Skin epidermis (tissue), 12 donors: ENCODE data around the gene TAGAP.

Experiments used
- H3K27ac ChIP-seq, 21 experiments: fragments of 200-600 bp; sonication (generic) in 11 of 21; one replicate each; pipeline ENCODE4 v1.5.0; 2020; ENCODE audit warnings: mild to moderate bottlenecking in 3 of 21, inconsistent platforms in 2 of 21, moderate library complexity in 2 of 21
- H3K4me3 ChIP-seq, 7 experiments: fragments of 200-600 bp; sonication (generic) in 2 of 7; one replicate each; pipeline ENCODE4 v1.5.0; 2020; ENCODE audit warnings: inconsistent platforms in 2 of 7, mild to moderate bottlenecking in 2 of 7, moderate library complexity in 1 of 7

Gene TAGAP

GRCh38 chr6:159074120-159074684, 29.4 kb upstream of the TAGAP start:
- Histone ChIP-seq H3K4me3 (no peak overlapping the region), H3K27ac (no peak overlapping the region)

GRCh38 chr6:159071843-159072769, 27.3 kb upstream of the TAGAP start:
- H3K4me3 ChIP-seq: no peak overlapping the region

GRCh38 chr6:159068904-159069578, 24.2 kb upstream of the TAGAP start:
- H3K27ac ChIP-seq: no peak overlapping the region
- H3K4me3 ChIP-seq: no peak overlapping the region

More at GRCh38 chr6:159071843-159072769, 27.3 kb upstream of the TAGAP start:
- H3K27ac ChIP-seq: no peak overlapping the region

GRCh38 chr6:159067334-159067733, 22.5 kb upstream of the TAGAP start:
- Histone ChIP-seq H3K4me3 (no peak overlapping the region), H3K27ac (no peak overlapping the region)

- no peak overlapping the region for H3K4me3 ChIP-seq
- peak overlapping the region in 1 of 21 experiments; percentile 87 for H3K27ac ChIP-seq
Observed at GRCh38 chr6:159066483-159066882, 21.7 kb upstream of the TAGAP start.

- peak overlapping the region in 3 of 21 experiments; percentile 6 to 87 (median 17) for H3K27ac ChIP-seq
Observed at GRCh38 chr6:159065759-159066329, 21.1 kb upstream of the TAGAP start.

GRCh38 chr6:159065091-159065490, 20.3 kb upstream of the TAGAP start:
- Histone ChIP-seq H3K4me3 (no peak overlapping the region), H3K27ac (peak overlapping the region in 4 of 21 experiments; percentile 27 to 87 (median 82))

More at GRCh38 chr6:159065759-159066329, 21.1 kb upstream of the TAGAP start:
- H3K4me3 ChIP-seq: no peak overlapping the region

- Histone ChIP-seq H3K27ac (peak overlapping the region in 4 of 21 experiments; percentile 27 to 87 (median 82)), H3K4me3 (no peak overlapping the region)
Observed at GRCh38 chr6:159064477-159064876, 19.7 kb upstream of the TAGAP start.

- Histone ChIP-seq H3K27ac (peak overlapping the region in 16 of 21 experiments; percentile 15 to 87 (median 66)), H3K4me3 (no peak overlapping the region)
Observed at GRCh38 chr6:159063549-159063948, 18.8 kb upstream of the TAGAP start.

GRCh38 chr6:159062976-159063375, 18.2 kb upstream of the TAGAP start:
- no peak overlapping the region for H3K4me3 ChIP-seq
- H3K27ac ChIP-seq: peak overlapping the region in 16 of 21 experiments; percentile 15 to 87 (median 67)

GRCh38 chr6:159062564-159062945, 17.8 kb upstream of the TAGAP start:
- Histone ChIP-seq H3K27ac (peak overlapping the region in 15 of 21 experiments; percentile 15 to 87 (median 68)), H3K4me3 (no peak overlapping the region)

GRCh38 chr6:159061805-159062563, 17.2 kb upstream of the TAGAP start:
- H3K27ac ChIP-seq: peak overlapping the region in 15 of 21 experiments; percentile 14 to 87 (median 72)

GRCh38 chr6:159061146-159061545, 16.4 kb upstream of the TAGAP start:
- Histone ChIP-seq H3K27ac (peak overlapping the region in 10 of 21 experiments; percentile 16 to 87 (median 76)), H3K4me3 (no peak overlapping the region)

More at GRCh38 chr6:159061805-159062563, 17.2 kb upstream of the TAGAP start:
- H3K4me3 ChIP-seq: no peak overlapping the region

- peak overlapping the region in 2 of 21 experiments; percentile 33 to 39 for H3K27ac ChIP-seq
- H3K4me3 ChIP-seq: no peak overlapping the region
Observed at GRCh38 chr6:159059885-159060506, 15.2 kb upstream of the TAGAP start.

- H3K27ac ChIP-seq: peak overlapping the region in 2 of 21 experiments; percentile 33 to 39
- H3K4me3 ChIP-seq: no peak overlapping the region
Observed at GRCh38 chr6:159059141-159059540, 14.3 kb upstream of the TAGAP start.

GRCh38 chr6:159056899-159057298, 12.1 kb upstream of the TAGAP start:
- no peak overlapping the region for H3K4me3 ChIP-seq
- H3K27ac ChIP-seq: peak overlapping the region in 4 of 21 experiments; percentile 19 to 65 (median 46)

- H3K27ac ChIP-seq: peak overlapping the region in 6 of 21 experiments; percentile 19 to 65 (median 40)
- no peak overlapping the region for H3K4me3 ChIP-seq
Observed at GRCh38 chr6:159056432-159056831, 11.6 kb upstream of the TAGAP start.

- peak overlapping the region in 8 of 21 experiments; percentile 15 to 65 (median 44) for H3K27ac ChIP-seq
Observed at GRCh38 chr6:159056003-159056402, 11.2 kb upstream of the TAGAP start.

More at GRCh38 chr6:159056003-159056402, 11.2 kb upstream of the TAGAP start:
- H3K4me3 ChIP-seq: no peak overlapping the region
